ENCODE results near the gene CEACAM7. TPM values are rescaled to one million over a fixed set of nuclear protein-coding genes. Genes with fewer than 3 reads are reported as not detected.
A peak's percentile ranks its signal among the peaks of the same experiment; 100 is the strongest.

The CEACAM7 gene
- total RNA-seq, 1 donor from 2014 or later: 0.39 TPM

DNA sequence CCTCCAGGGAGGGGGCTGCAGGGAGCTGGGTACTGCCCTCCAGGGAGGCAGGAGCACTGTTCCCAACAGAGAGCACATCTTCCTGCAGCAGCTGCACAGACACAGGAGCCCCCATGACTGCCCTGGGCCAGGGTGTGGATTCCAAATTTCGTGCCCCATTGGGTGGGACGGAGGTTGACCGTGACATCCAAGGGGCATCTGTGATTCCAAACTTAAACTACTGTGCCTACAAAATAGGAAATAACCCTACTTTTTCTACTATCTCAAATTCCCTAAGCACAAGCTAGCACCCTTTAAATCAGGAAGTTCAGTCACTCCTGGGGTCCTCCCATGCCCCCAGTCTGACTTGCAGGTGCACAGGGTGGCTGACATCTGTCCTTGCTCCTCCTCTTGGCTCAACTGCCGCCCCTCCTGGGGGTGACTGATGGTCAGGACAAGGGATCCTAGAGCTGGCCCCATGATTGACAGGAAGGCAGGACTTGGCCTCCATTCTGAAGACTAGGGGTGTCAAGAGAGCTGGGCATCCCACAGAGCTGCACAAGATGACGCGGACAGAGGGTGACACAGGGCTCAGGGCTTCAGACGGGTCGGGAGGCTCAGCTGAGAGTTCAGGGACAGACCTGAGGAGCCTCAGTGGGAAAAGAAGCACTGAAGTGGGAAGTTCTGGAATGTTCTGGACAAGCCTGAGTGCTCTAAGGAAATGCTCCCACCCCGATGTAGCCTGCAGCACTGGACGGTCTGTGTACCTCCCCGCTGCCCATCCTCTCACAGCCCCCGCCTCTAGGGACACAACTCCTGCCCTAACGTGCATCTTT lies 12.5 kb upstream of the CEACAM7 start:
- DNase-seq (ENCODE audit: low read depth in 2 of 2): no peak

DNA sequence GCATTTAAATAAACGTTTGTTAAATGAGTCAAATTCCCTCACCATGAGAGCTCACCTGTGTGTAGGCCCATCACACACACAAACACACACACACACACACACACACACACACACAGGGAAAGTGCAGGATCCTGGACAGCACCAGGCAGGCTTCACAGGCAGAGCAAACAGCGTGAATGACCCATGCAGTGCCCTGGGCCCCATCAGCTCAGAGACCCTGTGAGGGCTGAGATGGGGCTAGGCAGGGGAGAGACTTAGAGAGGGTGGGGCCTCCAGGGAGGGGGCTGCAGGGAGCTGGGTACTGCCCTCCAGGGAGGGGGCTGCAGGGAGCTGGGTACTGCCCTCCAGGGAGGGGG lies 11.9 kb upstream of the CEACAM7 start:
- no peak for DNase-seq (ENCODE audit: low read depth in 2 of 2)

DNA sequence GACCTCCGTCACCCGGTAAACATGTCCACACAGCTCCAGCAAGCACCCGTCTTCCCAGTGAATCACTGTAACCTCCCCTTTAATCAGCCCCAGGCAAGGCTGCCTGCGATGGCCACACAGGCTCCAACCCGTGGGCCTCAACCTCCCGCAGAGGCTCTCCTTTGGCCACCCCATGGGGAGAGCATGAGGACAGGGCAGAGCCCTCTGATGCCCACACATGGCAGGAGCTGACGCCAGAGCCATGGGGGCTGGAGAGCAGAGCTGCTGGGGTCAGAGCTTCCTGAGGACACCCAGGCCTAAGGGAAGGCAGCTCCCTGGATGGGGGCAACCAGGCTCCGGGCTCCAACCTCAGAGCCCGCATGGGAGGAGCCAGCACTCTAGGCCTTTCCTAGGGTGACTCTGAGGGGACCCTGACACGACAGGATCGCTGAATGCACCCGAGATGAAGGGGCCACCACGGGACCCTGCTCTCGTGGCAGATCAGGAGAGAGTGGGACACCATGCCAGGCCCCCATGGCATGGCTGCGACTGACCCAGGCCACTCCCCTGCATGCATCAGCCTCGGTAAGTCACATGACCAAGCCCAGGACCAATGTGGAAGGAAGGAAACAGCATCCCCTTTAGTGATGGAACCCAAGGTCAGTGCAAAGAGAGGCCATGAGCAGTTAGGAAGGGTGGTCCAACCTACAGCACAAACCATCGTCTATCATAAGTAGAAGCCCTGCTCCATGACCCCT lies 11.3 kb upstream of the CEACAM7 start:
- DNase-seq (ENCODE audit: low read depth in 2 of 2): no peak

DNA sequence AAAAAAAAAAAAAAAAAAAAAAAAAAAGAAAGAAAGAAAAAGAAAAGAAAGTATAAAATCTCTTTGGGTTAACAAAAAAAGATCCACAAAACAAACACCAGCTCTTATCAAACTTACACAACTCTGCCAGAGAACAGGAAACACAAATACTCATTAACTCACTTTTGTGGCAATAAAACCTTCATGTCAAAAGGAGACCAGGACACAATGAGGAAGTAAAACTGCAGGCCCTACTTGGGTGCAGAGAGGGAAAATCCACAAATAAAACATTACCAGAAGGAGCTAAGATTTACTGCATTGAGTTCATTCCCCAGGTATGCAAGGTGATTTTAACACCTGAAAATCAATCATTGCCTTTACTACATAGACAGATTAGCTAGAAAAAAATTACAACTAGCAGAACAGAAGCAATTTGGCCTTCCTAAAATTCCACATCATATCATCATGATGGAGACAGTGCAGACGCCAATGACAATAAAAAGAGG lies 10.7 kb upstream of the CEACAM7 start:
- no peak for DNase-seq (ENCODE audit: low read depth in 2 of 2)

DNA sequence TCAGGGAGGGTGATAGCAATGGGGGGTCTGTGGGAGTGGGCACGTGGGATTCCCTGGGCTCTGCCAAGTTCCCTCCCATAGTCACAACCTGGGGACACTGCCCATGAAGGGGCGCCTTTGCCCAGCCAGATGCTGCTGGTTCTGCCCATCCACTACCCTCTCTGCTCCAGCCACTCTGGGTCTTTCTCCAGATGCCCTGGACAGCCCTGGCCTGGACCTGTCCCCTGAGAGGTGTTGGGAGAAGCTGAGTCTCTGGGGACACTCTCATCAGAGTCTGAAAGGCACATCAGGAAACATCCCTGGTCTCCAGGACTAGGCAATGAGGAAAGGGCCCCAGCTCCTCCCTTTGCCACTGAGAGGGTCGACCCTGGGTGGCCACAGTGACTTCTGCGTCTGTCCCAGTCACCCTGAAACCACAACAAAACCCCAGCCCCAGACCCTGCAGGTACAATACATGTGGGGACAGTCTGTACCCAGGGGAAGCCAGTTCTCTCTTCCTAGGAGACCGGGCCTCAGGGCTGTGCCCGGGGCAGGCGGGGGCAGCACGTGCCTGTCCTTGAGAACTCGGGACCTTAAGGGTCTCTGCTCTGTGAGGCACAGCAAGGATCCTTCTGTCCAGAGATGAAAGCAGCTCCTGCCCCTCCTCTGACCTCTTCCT lies 9.3 kb upstream of the CEACAM7 start:
- no peak for DNase-seq (ENCODE audit: low read depth in 2 of 2)

DNA sequence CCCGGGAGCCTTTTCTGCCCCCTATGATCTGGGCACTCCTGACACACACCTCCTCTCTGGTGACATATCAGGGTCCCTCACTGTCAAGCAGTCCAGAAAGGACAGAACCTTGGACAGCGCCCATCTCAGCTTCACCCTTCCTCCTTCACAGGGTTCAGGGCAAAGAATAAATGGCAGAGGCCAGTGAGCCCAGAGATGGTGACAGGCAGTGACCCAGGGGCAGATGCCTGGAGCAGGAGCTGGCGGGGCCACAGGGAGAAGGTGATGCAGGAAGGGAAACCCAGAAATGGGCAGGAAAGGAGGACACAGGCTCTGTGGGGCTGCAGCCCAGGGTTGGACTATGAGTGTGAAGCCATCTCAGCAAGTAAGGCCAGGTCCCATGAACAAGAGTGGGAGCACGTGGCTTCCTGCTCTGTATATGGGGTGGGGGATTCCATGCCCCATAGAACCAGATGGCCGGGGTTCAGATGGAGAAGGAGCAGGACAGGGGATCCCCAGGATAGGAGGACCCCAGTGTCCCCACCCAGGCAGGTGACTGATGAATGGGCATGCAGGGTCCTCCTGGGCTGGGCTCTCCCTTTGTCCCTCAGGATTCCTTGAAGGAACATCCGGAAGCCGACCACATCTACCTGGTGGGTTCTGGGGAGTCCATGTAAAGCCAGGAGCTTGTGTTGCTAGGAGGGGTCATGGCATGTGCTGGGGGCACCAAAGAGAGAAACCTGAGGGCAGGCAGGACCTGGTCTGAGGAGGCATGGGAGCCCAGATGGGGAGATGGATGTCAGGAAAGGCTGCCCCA lies 8.5 kb upstream of the CEACAM7 start:
- peak in 1 of 2 donors; percentile 22 for DNase-seq (ENCODE audit: low read depth in 2 of 2)

DNA sequence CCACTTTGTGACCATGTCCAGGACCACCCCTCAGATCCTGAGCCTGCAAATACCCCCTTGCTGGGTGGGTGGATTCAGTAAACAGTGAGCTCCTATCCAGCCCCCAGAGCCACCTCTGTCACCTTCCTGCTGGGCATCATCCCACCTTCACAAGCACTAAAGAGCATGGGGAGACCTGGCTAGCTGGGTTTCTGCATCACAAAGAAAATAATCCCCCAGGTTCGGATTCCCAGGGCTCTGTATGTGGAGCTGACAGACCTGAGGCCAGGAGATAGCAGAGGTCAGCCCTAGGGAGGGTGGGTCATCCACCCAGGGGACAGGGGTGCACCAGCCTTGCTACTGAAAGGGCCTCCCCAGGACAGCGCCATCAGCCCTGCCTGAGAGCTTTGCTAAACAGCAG lies 7.7 kb upstream of the CEACAM7 start:
- no peak for DNase-seq (ENCODE audit: low read depth in 2 of 2)

DNA sequence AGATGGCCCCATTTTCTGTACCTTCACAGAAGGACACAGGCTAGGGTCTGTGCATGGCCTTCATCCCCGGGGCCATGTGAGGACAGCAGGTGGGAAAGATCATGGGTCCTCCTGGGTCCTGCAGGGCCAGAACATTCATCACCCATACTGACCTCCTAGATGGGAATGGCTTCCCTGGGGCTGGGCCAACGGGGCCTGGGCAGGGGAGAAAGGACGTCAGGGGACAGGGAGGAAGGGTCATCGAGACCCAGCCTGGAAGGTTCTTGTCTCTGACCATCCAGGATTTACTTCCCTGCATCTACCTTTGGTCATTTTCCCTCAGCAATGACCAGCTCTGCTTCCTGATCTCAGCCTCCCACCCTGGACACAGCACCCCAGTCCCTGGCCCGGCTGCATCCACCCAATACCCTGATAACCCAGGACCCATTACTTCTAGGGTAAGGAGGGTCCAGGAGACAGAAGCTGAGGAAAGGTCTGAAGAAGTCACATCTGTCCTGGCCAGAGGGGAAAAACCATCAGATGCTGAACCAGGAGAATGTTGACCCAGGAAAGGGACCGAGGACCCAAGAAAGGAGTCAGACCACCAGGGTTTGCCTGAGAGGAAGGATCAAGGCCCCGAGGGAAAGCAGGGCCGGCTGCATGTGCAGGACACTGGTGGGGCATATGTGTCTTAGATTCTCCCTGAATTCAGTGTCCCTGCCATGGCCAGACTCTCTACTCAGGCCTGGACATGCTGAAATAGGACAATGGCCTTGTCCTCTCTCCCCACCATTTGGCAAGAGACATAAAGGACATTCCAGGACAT lies 7.0 kb upstream of the CEACAM7 start:
- DNase-seq (ENCODE audit: low read depth in 2 of 2): no peak

DNA sequence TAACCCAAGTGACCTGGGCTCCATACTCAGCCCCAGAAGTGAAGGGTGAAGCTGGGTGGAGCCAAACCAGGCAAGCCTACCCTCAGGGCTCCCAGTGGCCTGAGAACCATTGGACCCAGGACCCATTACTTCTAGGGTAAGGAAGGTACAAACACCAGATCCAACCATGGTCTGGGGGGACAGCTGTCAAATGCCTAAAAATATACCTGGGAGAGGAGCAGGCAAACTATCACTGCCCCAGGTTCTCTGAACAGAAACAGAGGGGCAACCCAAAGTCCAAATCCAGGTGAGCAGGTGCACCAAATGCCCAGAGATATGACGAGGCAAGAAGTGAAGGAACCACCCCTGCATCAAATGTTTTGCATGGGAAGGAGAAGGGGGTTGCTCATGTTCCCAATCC lies 6.1 kb upstream of the CEACAM7 start:
- DNase-seq (ENCODE audit: low read depth in 2 of 2): no peak

DNA sequence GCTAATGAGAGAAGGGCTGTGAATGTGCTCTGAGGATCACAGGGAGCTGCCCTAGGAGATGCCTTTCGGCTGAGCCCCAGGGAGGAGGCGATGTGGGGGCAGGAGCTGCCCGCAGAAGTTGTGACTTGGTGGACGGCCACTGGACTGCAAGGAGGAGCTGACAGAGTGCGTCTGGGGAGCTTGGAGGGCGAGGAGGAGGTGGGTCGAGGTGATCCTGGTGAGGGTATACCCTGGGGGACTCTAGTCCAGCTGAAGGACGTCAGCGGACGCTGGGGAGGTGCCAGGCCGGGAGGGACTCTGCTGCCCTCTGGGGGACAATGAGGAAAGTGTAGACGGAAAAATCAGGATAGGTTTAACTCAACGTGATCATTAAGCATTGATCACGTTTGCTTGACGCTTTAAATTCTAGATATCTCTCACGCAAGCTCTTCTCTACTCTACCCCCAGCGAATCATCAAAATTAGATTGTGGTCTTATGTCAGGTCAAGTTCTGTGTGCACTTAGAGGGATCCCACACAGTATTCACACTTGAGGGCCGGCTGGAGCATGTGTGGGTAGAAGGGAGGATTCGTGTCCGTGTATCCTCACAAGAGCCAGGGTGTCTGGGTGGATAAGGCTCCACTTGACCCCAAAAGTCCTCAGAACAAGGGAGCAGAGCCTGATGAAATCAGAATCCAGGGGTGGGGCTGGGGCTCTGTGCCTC lies 3.3 kb upstream of the CEACAM7 start:
- DNase-seq (ENCODE audit: low read depth in 2 of 2): peak in 1 of 2 donors; percentile 18

DNA sequence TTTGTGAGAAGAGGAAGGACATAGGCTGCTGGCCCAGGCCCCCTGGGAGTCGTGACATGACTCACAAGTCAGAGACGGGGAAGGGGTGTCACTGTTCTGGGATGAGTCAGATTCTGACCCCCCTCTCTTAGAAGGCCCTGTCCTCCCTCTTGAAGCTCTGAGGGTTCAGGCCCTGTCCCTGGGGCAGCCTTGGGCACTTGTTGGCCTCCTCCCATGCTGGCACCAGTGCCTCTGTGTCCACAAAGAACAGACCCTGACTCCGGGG lies 2.7 kb upstream of the CEACAM7 start:
- no peak for DNase-seq (ENCODE audit: low read depth in 2 of 2)

DNA sequence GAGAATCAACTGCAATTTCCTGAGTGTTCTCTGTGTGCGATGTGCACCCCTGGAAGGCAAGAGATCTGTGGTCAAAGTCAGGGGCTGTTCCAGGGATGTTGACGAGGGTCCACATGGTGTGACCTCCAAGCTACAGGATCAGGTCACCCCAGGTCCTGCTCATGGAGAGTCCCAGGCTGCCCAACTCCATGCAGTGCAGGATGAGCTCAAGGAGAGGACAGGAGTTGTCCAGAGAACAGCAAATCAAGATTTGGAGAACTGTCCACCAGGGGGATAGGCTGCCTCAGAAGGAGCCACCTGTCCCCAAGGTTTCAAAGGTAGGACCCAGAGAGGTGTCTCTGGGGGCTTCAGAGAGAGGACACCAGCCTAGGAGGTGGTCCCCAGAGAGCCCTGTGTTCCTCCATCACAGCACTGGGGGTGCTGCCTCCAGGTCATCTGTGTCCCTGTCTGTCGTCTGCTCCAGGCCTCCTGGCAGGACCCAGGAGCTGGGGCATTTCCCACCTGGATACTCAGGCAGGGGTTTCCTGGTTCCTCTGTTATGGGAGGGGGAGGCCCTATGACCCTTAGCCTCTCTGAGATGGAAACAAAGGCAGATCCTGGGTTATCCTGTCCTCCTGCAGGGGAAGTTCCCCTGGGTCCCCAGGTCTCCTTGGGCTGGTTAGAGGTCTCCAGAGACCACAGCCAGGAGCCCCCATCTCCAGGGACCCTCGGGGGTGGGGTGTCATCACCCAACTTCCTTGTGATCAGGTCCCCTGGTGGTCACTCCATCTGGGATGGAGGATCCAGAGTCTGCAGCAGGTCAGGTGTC lies 2.1 kb upstream of the CEACAM7 start:
- no peak for DNase-seq (ENCODE audit: low read depth in 2 of 2)

DNA sequence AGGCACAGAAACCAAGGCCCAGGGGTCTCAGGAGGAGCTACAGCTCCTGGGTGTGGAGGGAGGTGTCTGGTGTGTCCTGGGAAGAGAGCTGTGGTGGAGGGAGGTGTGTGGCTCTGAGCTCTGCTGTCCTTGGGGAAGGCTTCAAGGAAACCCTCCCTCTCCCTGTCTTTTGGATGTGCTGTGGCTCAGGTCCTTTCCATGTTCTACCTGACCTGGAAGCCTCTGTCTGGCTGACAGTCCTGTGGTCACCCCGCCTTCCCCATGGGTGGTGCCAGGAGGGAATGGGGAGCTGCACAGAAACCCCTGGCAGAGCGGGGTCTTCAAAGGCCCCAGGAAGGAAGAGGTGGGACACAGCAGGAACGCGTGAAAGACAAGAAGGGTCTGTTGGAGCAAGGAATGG lies 617 bp upstream of the CEACAM7 start:
- DNase-seq (ENCODE audit: low read depth in 2 of 2): no peak

DNA sequence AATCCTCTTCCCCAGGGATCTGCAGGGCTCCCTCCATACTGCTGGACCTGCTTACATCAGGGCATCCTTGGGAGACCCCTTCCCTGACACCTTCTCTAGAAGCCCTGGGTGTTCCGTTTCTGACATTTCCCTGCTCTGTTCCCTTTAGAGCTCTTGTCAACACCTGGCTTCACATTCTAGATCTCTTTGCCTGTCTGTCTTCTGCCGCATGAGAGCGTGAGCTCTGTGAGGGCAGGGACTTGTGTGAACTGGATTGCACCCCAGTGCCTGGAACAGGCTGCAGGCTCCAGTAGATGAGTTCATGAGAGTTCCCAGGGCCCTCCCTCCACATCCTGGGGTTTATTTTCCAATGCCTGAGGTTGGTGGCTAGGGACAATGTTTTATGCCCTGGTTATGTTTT lies 651 bp downstream of the CEACAM7 start:
- peak in 1 of 2 donors; percentile 12 for DNase-seq (ENCODE audit: low read depth in 2 of 2)

DNA sequence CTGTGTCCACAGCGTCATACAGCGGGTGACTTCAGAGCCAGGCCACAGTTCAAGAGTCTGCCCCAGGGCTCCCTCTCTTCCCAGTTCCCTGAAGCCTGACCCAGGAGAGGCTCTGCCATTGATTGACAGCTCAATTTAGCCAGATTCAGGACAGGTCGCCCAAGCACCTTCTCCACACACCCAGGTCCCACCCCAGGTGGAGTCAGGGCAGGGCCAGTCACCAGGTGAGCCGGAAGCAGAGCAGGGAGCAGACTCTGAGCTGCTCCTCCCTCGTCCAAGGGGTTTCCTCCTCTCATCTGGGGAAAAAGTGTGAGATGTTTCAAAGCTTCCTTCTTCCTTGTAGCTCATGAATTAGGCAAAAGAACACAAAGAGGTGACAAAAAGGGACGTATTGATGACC lies 5.6 kb downstream of the CEACAM7 start:
- no peak for DNase-seq (ENCODE audit: low read depth in 2 of 2)

DNA sequence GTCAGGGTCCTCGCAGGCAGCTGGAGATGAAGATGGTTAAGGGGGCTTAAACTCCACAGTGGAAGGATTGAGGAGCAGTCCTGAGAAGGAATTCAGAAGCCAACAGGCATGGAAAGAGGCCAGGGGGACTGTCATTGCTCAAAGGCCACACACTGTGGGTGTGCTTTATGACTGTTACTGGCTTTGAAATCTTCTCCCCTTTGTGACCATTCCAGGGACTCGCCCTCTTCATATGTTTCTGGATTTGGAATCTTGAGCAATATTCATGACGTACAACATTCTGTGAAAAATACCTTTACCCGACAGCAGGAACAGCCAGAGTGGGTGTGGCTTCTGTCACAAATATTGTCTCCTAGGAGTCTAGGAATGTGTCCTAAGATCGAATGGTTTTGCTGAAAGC lies 16.6 kb downstream of the CEACAM7 start:
- no peak for DNase-seq (ENCODE audit: low read depth in 2 of 2)

DNA sequence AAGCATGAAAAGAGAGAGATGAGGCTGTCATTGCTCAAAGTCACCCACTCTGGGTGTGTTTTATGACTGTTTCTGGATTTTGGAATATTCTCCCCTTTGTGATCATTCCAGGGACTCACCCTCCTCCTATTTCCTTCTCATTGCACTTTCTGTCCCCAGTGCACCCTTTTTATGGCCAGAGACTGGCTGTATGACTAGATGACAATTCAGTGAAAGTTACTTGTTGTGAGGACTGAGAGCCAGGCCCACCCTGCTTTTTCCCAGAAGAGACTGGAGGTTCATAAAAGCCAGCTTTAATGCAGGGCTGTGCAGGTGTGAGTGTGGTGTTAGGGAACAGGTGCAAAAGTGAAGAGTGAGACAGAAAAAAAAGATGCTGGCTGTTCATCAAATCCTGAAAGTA lies 17.3 kb downstream of the CEACAM7 start:
- no peak for DNase-seq (ENCODE audit: low read depth in 2 of 2)

DNA sequence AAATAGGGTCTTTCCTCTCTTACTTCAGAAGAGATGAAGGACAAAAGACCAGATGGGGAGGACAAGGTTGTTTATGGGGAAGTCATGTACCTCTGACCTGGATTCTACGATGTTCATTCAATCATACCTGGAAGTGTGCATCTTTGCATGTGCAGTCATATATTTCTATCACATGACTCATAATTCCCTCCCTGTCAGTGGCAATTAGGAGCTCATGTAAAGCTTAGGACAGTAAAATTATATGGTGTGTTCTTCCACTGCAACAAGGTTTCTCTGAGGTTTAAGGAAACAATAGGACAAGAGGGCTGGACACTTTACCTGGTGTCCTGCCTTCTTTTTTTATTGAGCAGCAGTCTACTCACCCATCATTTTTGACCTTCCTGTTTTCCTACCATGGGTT lies 19.8 kb downstream of the CEACAM7 start:
- DNase-seq (ENCODE audit: low read depth in 2 of 2): no peak

DNA sequence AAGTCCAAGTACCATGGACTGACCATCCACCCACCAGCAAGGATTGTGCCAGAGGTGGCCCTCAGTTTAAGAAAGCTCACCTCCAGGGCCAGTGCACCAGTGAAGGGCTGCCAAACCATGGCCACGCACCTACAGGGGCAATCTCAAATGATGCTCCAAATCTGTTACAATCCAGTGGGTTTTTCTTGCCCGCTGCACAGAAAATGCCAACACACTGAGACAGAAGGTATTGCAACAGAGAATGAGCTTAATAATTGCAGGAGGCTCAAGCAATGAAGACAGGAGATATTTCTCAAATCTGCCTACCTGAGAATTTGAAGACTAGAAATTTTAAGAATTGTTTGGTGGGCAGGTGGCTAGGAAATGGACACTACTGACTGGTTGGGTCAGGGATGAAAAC lies 22.0 kb downstream of the CEACAM7 start:
- DNase-seq (ENCODE audit: low read depth in 2 of 2): no peak

DNA sequence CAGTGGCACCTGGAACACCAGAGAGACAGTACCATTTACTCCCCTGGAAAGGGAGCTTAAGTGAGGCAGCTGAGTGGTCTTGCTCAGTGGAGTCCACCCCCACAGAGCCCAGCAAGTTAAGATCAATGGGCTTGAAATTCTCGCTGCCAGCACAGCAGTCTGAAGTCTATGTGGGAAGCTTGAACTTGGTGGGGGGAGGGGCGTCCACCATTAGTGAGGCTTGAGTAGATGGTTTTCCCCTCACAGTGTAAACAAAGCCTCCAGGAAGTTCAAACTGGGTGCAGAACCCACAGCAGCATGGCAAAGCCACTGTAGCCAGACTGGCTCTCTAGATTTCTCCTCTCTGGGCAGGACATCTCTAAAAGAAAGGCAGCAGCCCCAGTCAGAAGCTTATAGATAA lies 30.9 kb downstream of the CEACAM7 start:
- no peak for DNase-seq (ENCODE audit: low read depth in 2 of 2)
